HG02763 (cell line): ENCODE data around the gene TAF6.
A peak's percentile ranks its signal among the peaks of the same experiment; 100 is the strongest.

Source experiments
- ATAC-seq: cut with Tn5 transposase; IDR thresholded peaks from one replicate; pipeline ENCODE4 v1.9.1; 2021; ENCODE audit warnings: mild to moderate bottlenecking, moderate library complexity; ENCODE audit not compliant: unreplicated experiment

Gene TAF6

GRCh38 chr7:100098913-100099312 is 20.2 kb downstream of the TAF6 start:
- no peak for ATAC-seq

- no peak for ATAC-seq
Measured at GRCh38 chr7:100095704-100096103, 23.5 kb downstream of the TAF6 start.

DNA sequence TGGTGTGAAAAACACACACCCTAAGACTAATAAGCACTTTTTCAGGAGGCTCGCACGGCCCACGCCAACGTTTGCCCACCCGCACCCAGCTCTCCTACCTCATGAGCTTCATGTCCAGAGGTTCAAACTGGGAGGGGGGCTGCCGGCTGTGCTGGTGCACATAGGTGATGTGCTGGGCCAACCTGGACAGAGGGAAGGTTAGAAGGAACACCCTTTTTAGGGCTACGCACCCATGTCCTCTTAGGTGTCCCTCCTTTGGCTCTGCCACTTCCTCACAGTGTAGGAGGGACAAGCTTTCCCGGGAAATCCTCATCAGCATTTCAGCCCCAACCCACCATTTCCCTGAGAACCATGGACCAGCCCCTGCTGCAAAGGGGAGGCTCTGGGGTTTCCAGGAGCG is 23.9 kb downstream of the TAF6 start:
- ATAC-seq, result no peak

DNA sequence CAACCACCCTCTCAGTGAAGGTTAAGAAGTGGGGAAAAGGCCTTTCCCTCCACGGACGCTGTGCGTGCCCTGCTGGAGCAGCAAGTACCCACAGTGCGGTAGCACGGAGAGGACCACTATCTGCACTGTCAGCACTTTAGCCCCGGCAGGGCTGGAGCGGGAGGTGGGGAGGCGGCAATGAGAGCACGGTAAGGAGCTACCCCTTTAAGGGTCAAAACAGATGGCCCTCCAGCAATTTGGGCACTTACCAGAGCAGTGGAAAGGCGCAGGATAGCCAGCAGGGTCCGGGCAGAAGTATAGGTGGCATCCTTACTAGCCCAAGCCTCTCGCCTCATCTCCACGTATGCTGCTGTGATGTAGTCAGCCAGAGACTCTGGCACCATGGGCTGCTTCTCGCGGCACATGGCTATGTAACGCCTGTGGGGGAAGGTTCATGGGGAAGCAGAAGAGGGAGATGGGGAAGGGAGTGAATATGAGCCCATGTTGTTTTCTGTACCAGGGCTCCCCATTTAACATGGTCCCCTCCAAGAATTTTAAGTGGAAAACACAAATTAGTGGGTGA is 25.2 kb downstream of the TAF6 start:
- no peak for ATAC-seq

DNA sequence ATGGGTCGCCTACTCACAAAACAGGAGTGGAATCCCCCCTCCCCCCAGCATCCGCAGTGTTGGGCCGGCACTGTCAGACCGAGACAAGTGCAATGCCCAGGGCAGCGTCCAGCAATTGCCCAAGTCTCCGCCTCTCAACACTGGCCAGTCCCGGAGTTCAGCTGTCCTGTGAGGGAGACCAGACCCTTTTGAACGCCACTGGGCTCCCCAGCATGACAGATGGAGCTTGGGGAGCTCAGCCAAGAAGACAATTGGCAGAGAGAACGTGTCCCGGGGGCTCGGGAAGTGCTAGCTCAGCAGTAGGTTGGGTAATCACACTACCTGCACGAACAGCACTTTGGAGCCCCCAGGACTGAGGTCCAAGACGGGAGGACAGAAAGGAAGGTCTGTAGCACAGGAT is 25.7 kb downstream of the TAF6 start:
- no peak for ATAC-seq

DNA sequence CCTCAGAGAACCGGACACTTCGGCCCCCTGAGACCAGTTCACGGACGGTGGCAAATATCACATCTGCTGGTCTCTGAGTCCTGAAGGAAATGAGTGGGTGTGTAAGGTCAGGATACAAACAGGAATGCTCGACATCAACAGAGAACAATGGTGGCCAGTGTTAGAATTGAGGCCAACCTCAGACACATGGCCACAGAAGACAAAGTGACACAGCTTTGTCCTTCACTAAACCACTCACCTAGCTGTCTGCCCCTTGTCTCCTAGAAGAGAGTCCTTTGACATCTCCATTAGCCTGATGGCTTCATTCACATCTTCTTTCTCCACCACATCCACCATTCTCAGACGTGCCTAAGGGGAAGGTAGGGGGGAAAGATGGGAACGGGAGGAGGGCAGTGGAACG is 26.1 kb downstream of the TAF6 start:
- ATAC-seq, result no peak

GRCh38 chr7:100091411-100092181 is 27.6 kb downstream of the TAF6 start:
- ATAC-seq, result no peak

GRCh38 chr7:100090527-100091410 is 28.4 kb downstream of the TAF6 start:
- ATAC-seq, result no peak

GRCh38 chr7:100089458-100090196 is 29.5 kb downstream of the TAF6 start:
- ATAC-seq, result no peak

GRCh38 chr7:100088621-100089457 is 30.3 kb downstream of the TAF6 start, which contains the start of gene COPS6:
Gene COPS6 (plus strand): TSS chr7:100088969. CDS start chr7:100088991, 22 bp downstream.
- ATAC-seq, result peak; percentile 69

DNA sequence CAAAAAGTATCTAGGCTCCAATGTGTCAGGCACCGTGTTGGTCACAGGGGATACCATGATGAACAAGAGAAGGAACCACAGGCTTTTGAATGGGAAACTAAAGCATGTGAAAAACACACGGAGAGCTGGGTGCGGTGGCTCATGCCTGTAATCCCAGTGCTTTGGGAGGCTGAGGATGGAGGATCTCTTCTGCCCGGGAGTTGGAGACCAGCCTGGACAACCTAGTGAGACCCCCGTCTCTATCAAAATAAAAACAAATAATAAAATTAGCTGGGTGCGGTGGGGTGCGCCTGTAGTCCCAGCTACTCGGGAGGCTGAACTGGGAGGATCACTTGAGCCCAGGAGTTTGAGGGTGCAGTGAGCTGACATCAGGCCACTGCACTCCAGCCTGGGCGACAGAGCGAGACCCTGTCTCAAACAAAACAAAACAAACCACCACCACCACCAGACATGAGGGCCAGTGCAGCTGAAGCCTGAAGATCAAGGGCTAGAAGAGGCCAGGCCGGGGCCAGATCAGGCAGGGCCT is 31.0 kb downstream of the TAF6 start:
- ATAC-seq, result no peak

GRCh38 chr7:100087055-100087750 is 32.0 kb downstream of the TAF6 start:
- no peak for ATAC-seq

- no peak for ATAC-seq
Measured at GRCh38 chr7:100085515-100085914, 33.6 kb downstream of the TAF6 start.

GRCh38 chr7:100082978-100083377 is 36.2 kb downstream of the TAF6 start:
- ATAC-seq, result no peak

DNA sequence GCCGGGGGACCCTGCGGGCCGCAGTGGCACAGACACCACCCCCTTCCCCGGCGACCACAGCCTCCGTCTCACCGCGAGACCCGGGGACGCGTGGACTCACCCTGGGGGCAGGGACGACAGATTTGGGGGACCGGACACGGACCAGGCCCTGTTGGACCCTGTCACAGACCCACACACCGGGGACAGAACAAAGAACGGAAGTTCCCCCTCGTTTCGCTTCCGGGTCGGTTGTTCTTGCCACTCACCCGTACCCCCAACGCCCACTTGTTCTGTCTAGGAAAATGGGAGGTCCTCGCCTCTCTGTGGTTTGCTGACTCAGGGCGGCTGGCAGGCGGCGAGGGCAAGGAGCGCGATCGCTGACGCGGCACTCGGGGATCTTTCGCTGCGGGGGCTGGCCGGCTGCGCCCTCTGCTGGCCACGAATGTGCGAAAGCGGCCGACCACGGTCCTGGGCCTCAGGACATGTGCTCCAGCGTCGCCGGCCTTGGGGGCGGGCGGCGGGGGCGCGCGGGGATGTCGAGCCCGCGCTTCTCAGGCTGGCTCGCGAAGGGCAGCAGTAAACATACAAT is 37.5 kb downstream of the TAF6 start, which contains the start of gene ZNF3:
ZNF3 (minus strand) TSS at position 189 of the 568 bp plus-strand sequence. CDS start 4,366 bp downstream, outside the sequence.
- ATAC-seq, result peak; percentile 83

- no peak for ATAC-seq
Measured at GRCh38 chr7:100080907-100081534, 38.1 kb downstream of the TAF6 start.

- no peak for ATAC-seq
Measured at GRCh38 chr7:100079024-100079560, 40.1 kb downstream of the TAF6 start.

DNA sequence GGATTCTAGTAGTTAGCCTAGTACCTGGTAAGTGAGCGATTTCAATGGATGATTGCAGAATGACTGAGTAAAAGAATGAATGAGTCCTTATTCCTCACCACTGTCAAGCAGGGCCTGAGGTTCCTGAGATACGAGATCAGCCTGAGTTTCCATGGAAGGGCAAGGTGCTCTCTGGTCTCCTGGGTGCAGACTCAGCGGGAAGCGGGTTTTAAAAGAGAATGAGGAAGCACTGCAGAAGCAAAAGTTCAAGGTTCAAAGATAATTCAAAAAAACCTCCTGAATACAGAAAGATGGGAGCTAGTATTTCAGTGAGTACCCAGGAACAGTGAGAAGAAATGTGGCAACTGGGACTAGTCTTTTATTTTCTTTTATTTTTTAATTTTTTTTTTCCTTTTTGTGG is 42.0 kb downstream of the TAF6 start:
- no peak for ATAC-seq
